Heart right ventricle (tissue), 16 donors: ENCODE data around the gene SKAP1. TPM values are rescaled to one million over a fixed set of nuclear protein-coding genes. Genes with fewer than 3 reads are reported as not detected.
A peak's percentile ranks its signal among the peaks of the same experiment; 100 is the strongest.

Experiments used
- ATAC-seq, 8 donors: fragments of 200-7000 bp; cut with Tn5 transposase; one replicate each; pipeline ENCODE4 v1.9.1; 2020; ENCODE audit warnings: mild to moderate bottlenecking in 8 of 8, moderate library complexity in 8 of 8, moderate number of reproducible peaks in 1 of 8
- DNase-seq, 2 donors: peaks; one replicate each; pipeline ENCODE4 v3.0.0-alpha.2; 2020
- H3K27ac ChIP-seq, 10 donors: fragments of 200-600 bp; sonication (generic) in 2 of 10; one replicate each; pipeline versions ENCODE4 v1.5.0 to v1.8.0; 2020 to 2022; ENCODE audit warnings: mild to moderate bottlenecking in 3 of 10
- H3K27me3 ChIP-seq, 7 donors: fragments of 200-600 bp; one replicate each; pipeline ENCODE4 v1.8.0; 2021 to 2022; ENCODE audit warnings: mild to moderate bottlenecking in 2 of 7
- H3K36me3 ChIP-seq, 9 donors: fragments of 200-600 bp; sonication (generic) in 1 of 9; one replicate each; pipeline versions ENCODE4 v1.5.0 to v1.8.0; 2020 to 2022; ENCODE audit warnings: mild to moderate bottlenecking in 2 of 9
- H3K4me1 ChIP-seq, 9 donors: fragments of 200-600 bp; sonication (generic) in 1 of 9; one replicate each; pipeline versions ENCODE4 v1.5.0 to v1.8.0; 2020 to 2022; ENCODE audit warnings: mild to moderate bottlenecking in 4 of 9
- H3K4me3 ChIP-seq, 10 donors: fragments of 200-600 bp; sonication (generic) in 2 of 10; one replicate each; pipeline versions ENCODE4 v1.5.0 to v1.8.0; 2020 to 2022; ENCODE audit warnings: mild to moderate bottlenecking in 7 of 10, moderate library complexity in 2 of 10
- H3K9me3 ChIP-seq, 11 donors: fragments of 200-600 bp in 10 of 11; sonication (generic) in 2 of 11; one replicate each; pipeline versions ENCODE4 v1.5.0 to v1.8.0; 2013 to 2022; ENCODE audit warnings: mild to moderate bottlenecking in 2 of 11, control low read depth in 1 of 11, moderate library complexity in 1 of 11
- CTCF ChIP-seq, 9 donors: fragments of 200-600 bp; sonication (generic) in 2 of 9; IDR thresholded peaks; one replicate each; pipeline versions ENCODE4 v1.5.0 to v1.8.0; 2021 to 2022; ENCODE audit warnings: antibody characterized with exemption in 9 of 9, mild to moderate bottlenecking in 5 of 9, moderate library complexity in 1 of 9
- WGBS, 2 donors: extraction: QIAGEN DNeasy Blood & Tissue Kit; methylation state at CpG; one replicate each; pipeline ENCODE4 v1.1.7; 2013; ENCODE audit warnings: inconsistent platforms in 1 of 2; 5-methylcytosine and 5-hydroxymethylcytosine counted together
- intact Hi-C, 10 donors: fragments of 100-400 bp; cut with DNase I; formaldehyde crosslinking; loops; one replicate each; pipeline versions ENCODE4 v1.11.1 to v1.14.2; 2022
- polyA plus RNA-seq, 2 donors: library from polyadenylated mRNA; stranded (reverse); fragments of 200-250 nt; gene quantifications; one replicate each; pipeline ENCODE4 v1.2.3, GENCODE V29; 2013
- total RNA-seq, 10 donors: library from RNA; stranded (reverse); fragmentation: NEBNext Ultra II Directional in 3 of 10; extraction: Animal tissue kit (Norgen Biotek cat#: 25700) in 3 of 10; gene quantifications; one replicate each; pipeline versions ENCODE4 v1.2.1 to v1.2.4, GENCODE V29; 2021 to 2023
- donor health status: Arrhythmogenic right ventricular cardiomyopathy.
- donor health status: ischemic (EF 13 %, LVEDD 7.1; RV severe dilation, severe dysfunction).
- donor health status: healthy with polysubstance abuse.
- donor health status: DM: no; HTN: yes; CAD: no.
- donor health status: DM: no; HTN: no; CAD: no.
- donor health status: ischemic (EF 25% LVEDD 6.9; RV normal size, moderate dysfunction).
- donor health status: ischemic (EF 25% LVEDD 5.7; RV mildly dilated, moderate dysfunction).
- donor health status: healthy.
- donor health status: DM: yes; HTN: yes; CAD: no.
- donor health status: Ischemic cardiomyopathy.
- donor health status: ischemic (EF 35%, LVEDD 5.7; RV mildly dilated, moderate dysfunction).
- donor health status: nonischemic (EF 11% LVEDD 7.7; RV severe dilation, severe dysfunction).
- donor health status: DM: yes; HTN: yes; CAD: no.
- donor health status: PGD.
- donor health status: ischemic (EF 29% LVEDD 5.4; RV normal size, mild dysfunction).
- donor health status: nonischemic (EF 23%, LVEDD 6.1; RV moderate dilation, normal function).

Gene SKAP1
- total and polyA plus RNA-seq, 12 donors = 0.33 to 1.7 (median 0.75) TPM; not detected in 5

DNA sequence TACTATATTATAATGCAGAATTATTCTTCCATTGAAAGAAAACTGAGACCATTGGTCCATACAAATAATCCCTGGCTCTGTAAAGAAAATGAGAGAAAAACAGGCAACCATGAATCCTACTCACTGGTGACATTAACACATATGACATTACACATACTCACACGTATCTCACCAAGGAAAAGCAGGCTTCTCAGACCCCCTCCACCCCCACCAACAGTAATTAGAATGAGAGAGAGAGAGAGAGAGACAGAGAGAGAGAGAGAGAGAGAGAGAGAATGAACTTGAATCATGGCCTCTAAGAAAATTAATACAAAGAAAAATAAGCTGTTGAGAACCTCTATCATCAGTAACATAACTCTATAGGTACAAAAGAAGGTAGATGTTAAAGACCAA, 190.4 kb downstream of the SKAP1 start:
- intact Hi-C loops = no loop called here

GRCh38 chr17:48238933-48239602, 190.9 kb downstream of the SKAP1 start:
- H3K36me3 ChIP-seq = no peaks in the 10 kb centered on the region
- TF ChIP-seq CTCF (IDR thresholded peaks at IDR 0.05) = no peak
- 89 to 91% methylated on average over 4 of the region's 4 CpGs for WGBS, 2 donors
- DNase-seq = no peak
- ATAC-seq = no peak
- no peak overlapping the region for H3K4me3 ChIP-seq
- peaks cover 10 to 54% (median 31%) of the 10 kb centered on the region in 9 donors for H3K4me1 ChIP-seq
- no peak overlapping the region for H3K27ac ChIP-seq
- intact Hi-C loops = no loop called here
- no peaks in the 10 kb centered on the region for H3K9me3 ChIP-seq
- no peaks in the 10 kb centered on the region for H3K27me3 ChIP-seq

More for the DNA sequence above, 190.4 kb downstream of the SKAP1 start:
- TF ChIP-seq CTCF (IDR thresholded peaks at IDR 0.05) = no peak
- Histone ChIP-seq H3K27ac (peak overlapping the region in 1 of 10 donors; percentile 51), H3K4me3 (no peak overlapping the region), H3K4me1 (peaks cover 10 to 59% (median 31%) of the 10 kb centered on the region in 9 donors), H3K36me3 (no peaks in the 10 kb centered on the region), H3K27me3 (no peaks in the 10 kb centered on the region), H3K9me3 (no peaks in the 10 kb centered on the region)
- DNase-seq (no peak), ATAC-seq (no peak)
- WGBS, 2 donors = 84 to 85% methylated on average over 1 of the region's 1 CpG

- no peak overlapping the region for H3K4me3 ChIP-seq
- no peaks in the 10 kb centered on the region for H3K9me3 ChIP-seq
- no peak for DNase-seq
- TF ChIP-seq CTCF (IDR thresholded peaks at IDR 0.05) = no peak
- no peak overlapping the region for H3K27ac ChIP-seq
- H3K36me3 ChIP-seq = no peaks in the 10 kb centered on the region
- no peaks in the 10 kb centered on the region for H3K27me3 ChIP-seq
- no peak for ATAC-seq
- intact Hi-C loops = no loop called here
- H3K4me1 ChIP-seq = peaks cover 10 to 38% (median 27%) of the 10 kb centered on the region in 9 donors
- WGBS, 2 donors = 93 to 100% methylated on average over 1 of the region's 1 CpG
These were observed 192.6 kb downstream of the SKAP1 start for GRCh38 chr17:48237456-48237855.

- H3K36me3 ChIP-seq = no peaks in the 10 kb centered on the region
- TF ChIP-seq CTCF (IDR thresholded peaks at IDR 0.05) = no peak
- H3K4me1 ChIP-seq = peaks cover 10 to 30% (median 20%) of the 10 kb centered on the region in 9 donors
- H3K4me3 ChIP-seq = no peak overlapping the region
- H3K27ac ChIP-seq = no peak overlapping the region
- no peaks in the 10 kb centered on the region for H3K27me3 ChIP-seq
- H3K9me3 ChIP-seq = no peaks in the 10 kb centered on the region
- ATAC-seq = peak in 1 of 8 donors; percentile 58
- intact Hi-C loops = no loop called here
- no peak for DNase-seq
These were observed 193.3 kb downstream of the SKAP1 start for GRCh38 chr17:48236681-48237134.
